Measurements from ENCODE around the gene PPARA.
"Not testable (repeated sequence)": the region's sequence is repeated elsewhere in the genome, so short reads cannot be mapped to it uniquely, and the experiment has no call there.

PPARA gene

GRCh38 chr22:46173152-46173551 lies 22.8 kb downstream of the PPARA start:
- DNase-seq (ENCODE audit: low spot score), result no peak

- no peak for DNase-seq (ENCODE audit: low spot score)
These were observed 25.3 kb downstream of the PPARA start for GRCh38 chr22:46175631-46176030.

GRCh38 chr22:46176508-46177003 lies 26.2 kb downstream of the PPARA start:
- no peak for DNase-seq (ENCODE audit: low spot score)

- DNase-seq (ENCODE audit: low spot score), result no peak
These were observed 28.6 kb downstream of the PPARA start for GRCh38 chr22:46178755-46179505.

- no peak for DNase-seq (ENCODE audit: low spot score)
These were observed 29.4 kb downstream of the PPARA start for GRCh38 chr22:46179748-46180147.

- DNase-seq (ENCODE audit: low spot score), result no peak
These were observed 30.2 kb downstream of the PPARA start for GRCh38 chr22:46180370-46181137.

- DNase-seq (ENCODE audit: low spot score), result no peak
These were observed 33.4 kb downstream of the PPARA start for GRCh38 chr22:46183733-46184132.

- no peak for DNase-seq (ENCODE audit: low spot score)
These were observed 35.0 kb downstream of the PPARA start for GRCh38 chr22:46185283-46185682.

GRCh38 chr22:46187862-46188261 lies 37.5 kb downstream of the PPARA start:
- DNase-seq (ENCODE audit: low spot score), result no peak

- DNase-seq (ENCODE audit: low spot score), result no peak
These were observed 42.1 kb downstream of the PPARA start for GRCh38 chr22:46192210-46192993.

- no peak for DNase-seq (ENCODE audit: low spot score)
These were observed 43.6 kb downstream of the PPARA start for GRCh38 chr22:46193898-46194310.

GRCh38 chr22:46195487-46196165 lies 45.3 kb downstream of the PPARA start:
- DNase-seq (ENCODE audit: low spot score), result no peak

- peak; percentile 7 for DNase-seq (ENCODE audit: low spot score)
These were observed 46.0 kb downstream of the PPARA start for GRCh38 chr22:46196278-46196677.

- DNase-seq (ENCODE audit: low spot score), result no peak
These were observed 47.9 kb downstream of the PPARA start for GRCh38 chr22:46198274-46198673.

GRCh38 chr22:46198806-46199205 lies 48.5 kb downstream of the PPARA start:
- not testable (repeated sequence) for DNase-seq (ENCODE audit: low spot score)

GRCh38 chr22:46201059-46201757 lies 50.9 kb downstream of the PPARA start:
- DNase-seq (ENCODE audit: low spot score), result no peak

GRCh38 chr22:46202897-46203600 lies 52.7 kb downstream of the PPARA start:
- DNase-seq (ENCODE audit: low spot score), result no peak

- no peak for DNase-seq (ENCODE audit: low spot score)
These were observed 53.3 kb downstream of the PPARA start for GRCh38 chr22:46203601-46203980.

GRCh38 chr22:46209262-46209661 lies 58.9 kb downstream of the PPARA start:
- DNase-seq (ENCODE audit: low spot score), result no peak

- DNase-seq (ENCODE audit: low spot score), result no peak
These were observed 61.9 kb downstream of the PPARA start for GRCh38 chr22:46212195-46212594.

GRCh38 chr22:46213052-46213451 lies 62.7 kb downstream of the PPARA start:
- no peak for DNase-seq (ENCODE audit: low spot score)
